TTC549 (cell line): ENCODE results near the gene FAM131A.

Experiments
- FAIRE-seq: peaks from 2 replicates; lab custom pipeline; 2012; peaks lifted over from hg19 to GRCh38; lab: Jason Lieb, UNC

Gene FAM131A

GRCh38 chr3:184316792-184317191, 20.6 kb upstream of the FAM131A start:
- no peak for FAIRE-seq

- no peak for FAIRE-seq
Observed at GRCh38 chr3:184317201-184317600, 20.2 kb upstream of the FAM131A start.

DNA sequence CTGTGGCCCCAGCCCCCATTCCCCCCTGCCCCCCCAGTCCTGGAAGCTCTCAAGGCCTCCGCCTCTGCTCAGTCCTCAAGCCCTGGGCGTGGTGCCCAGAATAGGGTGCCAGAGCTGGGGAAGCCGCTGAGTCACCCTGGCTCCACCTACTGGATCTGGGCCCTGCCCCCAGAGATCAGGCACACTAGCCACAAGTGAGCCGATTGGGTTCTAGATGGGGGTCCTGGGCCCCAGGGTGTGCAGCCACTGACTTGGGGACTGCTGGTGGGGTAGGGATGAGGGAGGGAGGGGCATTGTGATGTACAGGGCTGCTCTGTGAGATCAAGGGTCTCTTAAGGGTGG, 17.3 kb upstream of the FAM131A start:
- no peak for FAIRE-seq

DNA sequence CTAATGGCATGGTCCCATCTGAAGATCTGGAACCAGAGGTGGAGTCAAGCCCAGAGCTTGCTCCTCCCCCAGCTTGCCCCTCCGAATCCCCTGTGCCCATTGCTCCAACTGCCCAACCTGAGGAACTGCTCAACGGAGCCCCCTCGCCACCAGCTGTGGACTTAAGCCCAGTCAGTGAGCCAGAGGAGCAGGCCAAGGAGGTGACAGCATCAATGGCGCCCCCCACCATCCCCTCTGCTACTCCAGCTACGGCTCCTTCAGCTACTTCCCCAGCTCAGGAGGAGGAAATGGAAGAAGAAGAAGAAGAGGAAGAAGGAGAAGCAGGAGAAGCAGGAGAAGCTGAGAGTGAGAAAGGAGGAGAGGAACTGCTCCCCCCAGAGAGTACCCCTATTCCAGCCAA, 15.7 kb upstream of the FAM131A start:
- no peak for FAIRE-seq

- FAIRE-seq = no peak
Observed at GRCh38 chr3:184322731-184323487, 14.5 kb upstream of the FAM131A start.

DNA sequence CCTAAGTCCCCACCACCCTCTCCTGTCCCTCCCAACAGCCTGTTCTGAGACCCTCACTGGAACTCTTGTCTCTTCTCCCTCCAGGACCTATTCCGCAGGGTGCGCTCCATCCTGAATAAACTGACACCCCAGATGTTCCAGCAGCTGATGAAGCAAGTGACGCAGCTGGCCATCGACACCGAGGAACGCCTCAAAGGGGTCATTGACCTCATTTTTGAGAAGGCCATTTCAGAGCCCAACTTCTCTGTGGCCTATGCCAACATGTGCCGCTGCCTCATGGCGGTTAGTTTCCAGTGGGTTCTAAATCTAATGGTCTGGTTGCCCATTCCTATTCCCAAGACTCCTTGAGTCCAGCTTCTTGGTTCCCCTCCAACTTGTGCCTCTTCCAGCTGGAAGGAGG, 13.7 kb upstream of the FAM131A start:
- no peak for FAIRE-seq

GRCh38 chr3:184325269-184325668, 12.1 kb upstream of the FAM131A start:
- no peak for FAIRE-seq

DNA sequence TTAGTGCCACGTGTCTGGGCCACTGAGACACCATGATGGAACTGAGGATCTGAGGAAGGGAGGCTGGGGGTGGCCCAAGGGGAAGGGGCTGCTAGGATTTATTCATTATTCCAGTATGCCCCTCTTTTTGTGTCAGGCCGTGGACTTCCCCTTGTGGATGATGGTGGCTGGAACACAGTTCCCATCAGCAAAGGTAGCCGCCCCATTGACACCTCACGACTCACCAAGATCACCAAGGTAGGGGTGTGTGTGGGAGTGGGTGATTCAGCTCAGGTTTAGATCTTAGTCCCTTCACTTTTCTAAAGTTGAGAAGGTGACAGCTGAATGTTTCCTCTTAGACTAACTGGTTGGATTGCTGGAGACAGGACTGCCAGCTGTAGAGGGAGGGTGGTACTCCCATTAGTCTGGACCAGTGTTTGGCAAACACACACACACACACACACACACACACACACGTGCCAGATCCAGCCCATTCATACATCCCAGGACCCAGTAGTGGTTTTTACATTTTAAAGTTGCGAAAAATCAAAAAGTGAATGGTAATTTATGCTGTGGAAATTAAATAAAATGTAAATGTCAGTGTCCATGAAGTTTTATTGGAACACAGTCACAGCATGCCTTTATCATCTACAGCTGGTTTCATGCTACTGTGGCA, 11.6 kb upstream of the FAM131A start:
- no peak for FAIRE-seq

DNA sequence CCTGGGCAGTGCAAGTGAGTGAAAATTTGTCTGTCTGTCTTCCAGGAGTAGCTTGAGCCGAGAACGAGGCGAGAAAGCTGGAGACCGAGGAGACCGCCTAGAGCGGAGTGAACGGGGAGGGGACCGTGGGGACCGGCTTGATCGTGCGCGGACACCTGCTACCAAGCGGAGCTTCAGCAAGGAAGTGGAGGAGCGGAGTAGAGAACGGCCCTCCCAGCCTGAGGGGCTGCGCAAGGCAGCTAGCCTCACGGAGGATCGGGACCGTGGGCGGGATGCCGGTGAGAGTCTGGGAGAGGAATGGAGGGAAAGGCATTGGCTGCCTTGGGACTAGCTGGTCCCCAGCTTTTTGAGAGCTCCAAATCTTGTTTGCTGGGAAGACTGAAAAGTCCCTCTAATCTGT, 10.2 kb upstream of the FAM131A start:
- FAIRE-seq = no peak

DNA sequence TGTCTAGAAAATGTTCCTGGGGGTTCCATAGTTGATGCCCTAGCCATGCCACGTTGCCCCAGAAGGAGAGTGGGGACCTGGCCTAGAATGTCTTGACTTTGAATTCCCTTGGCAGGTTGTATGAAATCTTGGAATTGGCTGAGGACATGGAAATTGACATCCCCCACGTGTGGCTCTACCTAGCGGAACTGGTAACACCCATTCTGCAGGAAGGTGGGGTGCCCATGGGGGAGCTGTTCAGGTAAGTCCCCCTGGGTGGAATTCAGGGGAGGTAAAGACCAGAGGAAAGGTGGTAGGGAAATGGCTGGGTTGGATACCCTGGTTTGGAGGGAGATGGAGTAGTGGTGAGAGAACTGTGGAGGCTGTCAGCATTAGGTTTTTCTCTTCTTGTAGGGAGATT, 8.9 kb upstream of the FAM131A start:
- FAIRE-seq = no peak

DNA sequence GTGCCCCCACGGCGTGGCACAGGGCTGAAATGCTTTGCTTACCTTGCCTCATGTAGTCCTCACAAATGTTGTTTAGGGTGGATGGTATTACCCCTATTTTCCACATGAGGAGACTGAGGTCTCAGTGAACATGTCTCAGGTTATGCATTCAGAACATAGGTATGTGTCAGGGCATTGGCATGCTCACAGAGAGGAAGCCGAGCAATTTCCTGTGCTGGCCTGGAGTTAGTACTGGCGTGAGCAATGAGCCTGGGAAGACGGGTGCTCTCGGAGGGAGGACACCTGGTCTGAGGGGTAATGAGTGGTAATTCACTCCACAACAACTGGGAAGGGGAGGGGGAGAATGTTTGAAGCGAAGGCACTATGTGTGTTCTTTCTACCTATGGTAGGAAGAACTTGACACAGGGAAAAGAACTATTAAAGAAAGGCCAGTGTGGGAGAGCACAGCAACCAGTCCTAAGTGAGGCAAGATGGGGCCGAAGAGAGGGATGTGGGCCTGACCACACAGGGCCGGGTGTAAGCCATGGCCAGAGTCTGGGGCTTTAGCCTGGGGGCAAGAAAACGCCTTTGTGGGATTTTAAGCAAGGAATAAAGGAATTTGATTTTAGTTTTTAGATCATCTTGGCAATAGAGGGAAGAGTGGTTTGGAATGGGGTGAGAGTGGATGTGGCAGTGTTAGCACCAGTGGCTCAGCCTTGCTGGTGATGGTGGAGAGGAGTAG, 4.9 kb upstream of the FAM131A start:
- no peak for FAIRE-seq

- no peak for FAIRE-seq
Observed at GRCh38 chr3:184333190-184333589, 4.2 kb upstream of the FAM131A start.

DNA sequence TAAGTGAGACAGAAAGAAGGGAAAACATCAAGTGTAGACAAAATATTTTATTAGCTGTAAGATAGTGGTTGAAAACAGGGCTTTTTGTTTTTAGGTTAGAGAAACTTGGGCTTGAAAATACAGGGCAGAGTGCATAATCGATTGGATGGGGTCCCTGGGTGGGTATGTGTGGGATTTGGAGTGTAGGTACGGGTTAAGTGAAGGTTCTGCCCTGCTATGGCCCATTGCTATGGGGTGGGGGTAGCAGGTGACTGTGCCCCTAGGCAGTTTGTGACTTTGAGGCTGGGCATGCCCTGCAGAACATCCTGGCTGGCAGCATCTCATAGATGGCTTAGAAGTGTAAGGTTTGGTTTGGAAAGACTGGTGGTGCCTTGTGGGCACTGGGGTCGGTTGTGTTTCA, 3.7 kb upstream of the FAM131A start:
- no peak for FAIRE-seq

DNA sequence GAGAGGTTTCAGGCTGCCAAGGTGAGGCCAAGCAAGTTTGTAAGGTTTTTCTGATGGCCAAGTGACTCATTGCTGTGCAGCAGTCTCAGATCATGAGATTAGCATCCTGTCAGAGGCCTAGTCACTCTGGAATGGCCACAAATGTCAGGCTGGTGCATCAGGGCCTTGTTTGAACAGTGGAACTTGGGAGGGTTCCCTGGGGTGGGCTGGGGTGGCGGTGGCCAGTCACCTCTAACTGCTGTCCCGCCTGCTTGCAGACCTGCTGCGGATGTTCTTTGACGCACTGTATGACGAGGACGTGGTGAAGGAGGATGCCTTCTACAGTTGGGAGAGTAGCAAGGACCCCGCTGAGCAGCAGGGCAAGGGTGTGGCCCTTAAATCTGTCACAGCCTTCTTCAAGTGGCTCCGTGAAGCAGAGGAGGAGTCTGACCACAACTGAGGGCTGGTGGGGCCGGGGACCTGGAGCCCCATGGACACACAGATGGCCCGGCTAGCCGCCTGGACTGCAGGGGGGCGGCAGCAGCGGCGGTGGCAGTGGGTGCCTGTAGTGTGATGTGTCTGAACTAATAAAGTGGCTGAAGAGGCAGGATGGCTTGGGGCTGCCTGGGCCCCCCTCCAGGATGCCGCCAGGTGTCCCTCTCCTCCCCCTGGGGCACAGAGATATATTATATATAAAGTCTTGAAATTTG, 2.8 kb upstream of the FAM131A start:
- FAIRE-seq = no peak

- no peak for FAIRE-seq
Observed at GRCh38 chr3:184335291-184335660, 2.1 kb upstream of the FAM131A start.

GRCh38 chr3:184335661-184336546, 1.5 kb upstream of the FAM131A start:
- FAIRE-seq = no peak

- FAIRE-seq = no peak
Observed at GRCh38 chr3:184336547-184337398, 627 bp upstream of the FAM131A start.

GRCh38 chr3:184337981-184338380, 581 bp downstream of the FAM131A start:
- FAIRE-seq = no peak

DNA sequence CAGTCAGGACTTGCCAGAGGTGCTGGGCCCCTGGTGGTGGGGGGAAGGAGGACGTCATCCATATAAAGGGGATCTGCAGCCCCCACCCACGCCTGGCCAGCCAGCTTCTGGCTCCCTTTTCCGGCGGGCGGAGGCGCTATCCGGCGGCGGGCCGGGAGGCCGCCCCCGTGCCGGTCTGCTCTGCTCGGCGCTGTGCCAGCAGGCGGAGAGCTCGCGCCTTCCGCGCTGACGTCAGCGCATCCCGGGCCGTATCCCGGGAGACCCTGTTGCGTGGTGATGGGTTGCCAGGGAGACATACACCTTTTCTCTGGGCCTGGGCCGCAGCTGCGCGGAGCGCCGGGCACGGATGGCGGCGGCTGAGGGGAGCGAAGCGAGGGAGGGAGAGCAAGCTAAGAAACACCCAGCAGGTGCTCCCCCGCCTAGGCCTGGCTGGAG, 1.1 kb downstream of the FAM131A start:
- FAIRE-seq = no peak

GRCh38 chr3:184339001-184339400, 1.6 kb downstream of the FAM131A start:
- no peak for FAIRE-seq
